Measurements from ENCODE around the gene TFCP2L1. TPM values are rescaled to one million over a fixed set of nuclear protein-coding genes. Genes with fewer than 3 reads are reported as not detected.
"Not testable (repeated sequence)": the region's sequence is repeated elsewhere in the genome, so short reads cannot be mapped to it uniquely, and the experiment has no call there.

TFCP2L1 gene
- total RNA-seq, 4 donors from 2014 or later = 0.39 to 1.6 (median 0.46) TPM

DNA sequence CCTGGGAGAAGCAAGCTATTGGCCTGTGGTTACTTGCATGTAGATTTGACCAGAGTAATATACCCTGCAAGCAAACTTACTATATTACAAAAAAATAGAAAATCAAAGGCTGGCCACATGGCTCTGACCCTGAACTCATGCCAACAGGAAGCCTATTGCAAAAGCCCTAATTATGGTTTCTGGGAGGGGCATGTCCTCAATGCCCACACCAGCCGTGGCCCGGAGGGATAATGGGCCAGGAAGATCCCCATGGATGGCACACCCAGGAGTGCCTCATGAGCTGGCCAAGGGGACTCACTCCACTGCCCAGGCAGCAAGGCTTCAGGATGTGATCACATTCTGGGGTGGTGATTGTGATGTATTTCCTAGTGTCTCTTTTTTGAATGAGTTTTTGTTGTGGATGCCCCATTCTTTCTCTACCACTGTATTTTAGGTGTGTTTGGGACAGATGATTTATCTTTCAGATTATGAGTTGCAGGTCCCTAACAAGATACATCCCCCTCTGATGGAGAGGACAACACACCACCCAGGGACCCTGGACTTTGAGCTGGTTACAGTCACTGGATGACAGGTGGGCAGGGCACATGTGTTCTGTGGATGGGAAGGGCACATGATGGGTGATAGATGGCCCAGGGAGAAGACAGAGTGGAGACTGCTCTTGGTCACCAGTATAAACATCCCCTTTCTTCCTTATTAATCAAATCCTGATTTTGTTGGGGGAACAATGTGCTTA is 18.7 kb upstream of the TFCP2L1 start:
- no peak for DNase-seq (ENCODE audit: extremely low spot score)
- Histone ChIP-seq H3K27ac (replicated peaks in 1 of 4) (no peak overlapping the region), H3K27me3 (peaks cover 0 to 37% (median 0%) of the 10 kb centered on the region in 4 donors), H3K4me3 (no peak overlapping the region), H3K36me3 (no peaks in the 10 kb centered on the region), H3K9me3 (no peaks in the 10 kb centered on the region), H3K4me1 (no peaks in the 10 kb centered on the region)
- intact Hi-C loops (cut with DNase I) = no loop called here
- TF ChIP-seq POLR2A (IDR thresholded peaks at IDR 0.05; ENCODE audit: low read depth) = no peak
- TF ChIP-seq POLR2AphosphoS5 (IDR thresholded peaks at IDR 0.05) = no peak
- TF ChIP-seq, protein P1, sequence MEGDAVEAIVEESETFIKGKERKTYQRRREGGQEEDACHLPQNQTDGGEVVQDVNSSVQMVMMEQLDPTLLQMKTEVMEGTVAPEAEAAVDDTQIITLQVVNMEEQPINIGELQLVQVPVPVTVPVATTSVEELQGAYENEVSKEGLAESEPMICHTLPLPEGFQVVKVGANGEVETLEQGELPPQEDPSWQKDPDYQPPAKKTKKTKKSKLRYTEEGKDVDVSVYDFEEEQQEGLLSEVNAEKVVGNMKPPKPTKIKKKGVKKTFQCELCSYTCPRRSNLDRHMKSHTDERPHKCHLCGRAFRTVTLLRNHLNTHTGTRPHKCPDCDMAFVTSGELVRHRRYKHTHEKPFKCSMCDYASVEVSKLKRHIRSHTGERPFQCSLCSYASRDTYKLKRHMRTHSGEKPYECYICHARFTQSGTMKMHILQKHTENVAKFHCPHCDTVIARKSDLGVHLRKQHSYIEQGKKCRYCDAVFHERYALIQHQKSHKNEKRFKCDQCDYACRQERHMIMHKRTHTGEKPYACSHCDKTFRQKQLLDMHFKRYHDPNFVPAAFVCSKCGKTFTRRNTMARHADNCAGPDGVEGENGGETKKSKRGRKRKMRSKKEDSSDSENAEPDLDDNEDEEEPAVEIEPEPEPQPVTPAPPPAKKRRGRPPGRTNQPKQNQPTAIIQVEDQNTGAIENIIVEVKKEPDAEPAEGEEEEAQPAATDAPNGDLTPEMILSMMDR (IDR thresholded peaks at IDR 0.05) = no peak
- no peak for TF ChIP-seq EP300 (IDR thresholded peaks at IDR 0.05)
- WGBS = 48% methylated on average over 2 of the region's 2 CpGs

DNA sequence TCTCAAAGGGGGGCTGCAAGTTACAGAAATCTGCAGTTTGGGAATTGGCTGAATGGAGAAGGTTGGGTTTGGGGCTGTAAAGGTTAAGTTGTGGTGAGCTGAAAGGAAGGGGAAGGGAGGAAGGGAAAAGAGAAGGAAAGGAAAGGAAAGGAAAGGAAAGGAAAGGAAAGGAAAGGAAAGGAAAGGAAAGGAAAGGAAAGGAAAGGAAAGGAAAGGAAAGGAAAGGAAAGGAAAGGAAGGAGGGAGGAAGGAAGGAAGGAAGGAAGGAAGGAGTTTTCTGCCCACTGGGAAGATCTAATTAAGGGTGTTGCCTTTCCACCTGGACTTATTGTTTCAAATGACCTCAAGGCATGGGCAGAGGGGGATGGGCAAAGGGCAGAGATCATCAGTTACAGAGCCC is 16.2 kb upstream of the TFCP2L1 start:
- H3K4me1 ChIP-seq; DNase-seq (ENCODE audit: extremely low spot score); H3K9me3 ChIP-seq; H3K27ac ChIP-seq (replicated peaks in 1 of 4); H3K4me3 ChIP-seq; intact Hi-C loops (cut with DNase I); H3K36me3 ChIP-seq: not testable (repeated sequence)
- H3K27me3 ChIP-seq = peaks cover 0 to 32% (median 0%) of the 10 kb centered on the region in 4 donors

DNA sequence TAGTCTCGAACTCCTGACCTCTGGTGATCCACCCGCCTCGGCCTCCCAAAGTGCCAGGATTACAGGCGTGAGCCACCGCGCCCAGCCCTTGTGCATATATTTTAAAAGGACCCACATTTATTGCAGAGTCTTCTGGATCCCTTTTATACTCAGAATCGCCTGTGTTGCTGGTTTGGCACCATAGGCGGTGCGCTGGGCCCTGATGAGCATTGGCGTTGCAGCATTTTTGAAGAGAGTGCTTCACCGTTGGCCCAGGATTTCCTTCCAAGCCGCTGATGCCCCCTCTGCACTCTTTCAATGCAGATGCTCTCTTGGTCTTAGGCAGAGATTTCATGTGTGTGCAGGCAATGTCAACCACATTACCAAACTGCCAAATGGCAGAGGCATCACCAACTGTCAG is 13.5 kb upstream of the TFCP2L1 start:
- DNase-seq (ENCODE audit: extremely low spot score) = no peak
- H3K4me3 ChIP-seq = no peak overlapping the region
- H3K27ac ChIP-seq (replicated peaks in 1 of 4) = no peak overlapping the region
- TF ChIP-seq EP300 (IDR thresholded peaks at IDR 0.05) (no peak), POLR2A (IDR thresholded peaks at IDR 0.05; ENCODE audit: low read depth) (no peak), POLR2AphosphoS5 (IDR thresholded peaks at IDR 0.05) (no peak)
- TF ChIP-seq, protein P1 (IDR thresholded peaks at IDR 0.05) = no peak
- WGBS = 95% methylated on average over 11 of the region's 12 CpGs
- no peaks in the 10 kb centered on the region for H3K4me1 ChIP-seq
- intact Hi-C loops (cut with DNase I) = no loop called here
- peaks cover 0 to 22% (median 0%) of the 10 kb centered on the region in 4 donors for H3K27me3 ChIP-seq
- H3K36me3 ChIP-seq = no peaks in the 10 kb centered on the region
- no peaks in the 10 kb centered on the region for H3K9me3 ChIP-seq

DNA sequence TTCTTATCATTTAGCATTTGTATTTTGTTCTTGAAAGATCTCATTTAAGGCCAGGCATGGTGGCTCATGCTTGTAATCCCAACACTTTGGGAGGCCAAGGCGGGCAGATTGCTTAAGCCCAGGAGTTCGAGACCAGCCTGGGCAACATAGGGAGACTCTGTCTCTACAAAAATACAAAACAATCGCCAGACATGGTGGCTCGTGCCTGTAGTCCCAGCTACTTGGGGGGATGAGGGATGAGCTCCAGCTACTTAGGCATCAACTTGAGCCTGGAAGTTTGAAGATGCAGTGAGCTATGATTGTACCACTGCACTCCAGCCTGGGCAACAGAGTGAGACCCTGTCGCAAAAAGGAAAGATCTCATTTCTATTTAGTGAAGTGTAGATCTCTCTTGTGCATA is 12.9 kb upstream of the TFCP2L1 start:
- intact Hi-C loops (cut with DNase I); H3K36me3 ChIP-seq; H3K9me3 ChIP-seq; H3K27ac ChIP-seq (replicated peaks in 1 of 4); H3K4me3 ChIP-seq; H3K4me1 ChIP-seq; DNase-seq (ENCODE audit: extremely low spot score): not testable (repeated sequence)
- 95% methylated on average over 5 of the region's 5 CpGs for WGBS
- H3K27me3 ChIP-seq = peaks cover 0 to 22% (median 0%) of the 10 kb centered on the region in 4 donors

DNA sequence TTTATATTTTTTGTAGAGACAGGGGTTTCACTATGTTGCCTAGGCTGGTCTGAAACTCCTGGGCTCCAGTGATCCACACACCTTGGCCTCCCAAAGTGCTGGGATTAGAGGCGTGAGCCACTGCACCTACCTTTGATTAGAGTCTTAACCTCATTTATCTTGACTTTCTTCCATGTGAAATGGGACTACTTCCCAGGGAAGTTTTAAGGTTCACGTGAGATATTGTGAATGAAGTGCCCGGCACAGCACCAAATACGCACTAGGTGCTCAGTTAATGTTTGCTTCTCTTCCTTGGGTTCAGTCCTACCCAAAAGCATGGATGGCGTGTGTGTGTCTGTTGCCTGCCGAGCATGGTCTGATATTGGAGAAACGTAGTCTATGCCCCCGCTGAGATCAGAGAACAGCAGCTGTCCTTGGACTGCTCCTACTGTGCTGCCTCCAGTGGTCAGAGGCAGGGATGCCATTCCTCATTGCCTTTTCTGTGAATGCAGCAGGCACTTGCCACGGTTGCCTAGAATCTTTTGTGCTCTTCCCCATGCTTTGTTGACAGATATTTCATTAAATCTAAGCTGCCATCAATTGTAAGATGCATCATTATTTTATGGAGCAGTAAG is 12.3 kb upstream of the TFCP2L1 start:
- no peak for DNase-seq (ENCODE audit: extremely low spot score)
- WGBS = 51% methylated on average over 9 of the region's 9 CpGs
- Histone ChIP-seq H3K9me3 (no peaks in the 10 kb centered on the region), H3K27ac (replicated peaks in 1 of 4) (no peak overlapping the region), H3K27me3 (peaks cover 0 to 17% (median 0%) of the 10 kb centered on the region in 4 donors), H3K4me3 (no peak overlapping the region), H3K4me1 (no peaks in the 10 kb centered on the region), H3K36me3 (no peaks in the 10 kb centered on the region)
- TF ChIP-seq, protein P1 (IDR thresholded peaks at IDR 0.05) = peak in 2 of 3 experiments; percentile 18 to 43
- no peak for TF ChIP-seq POLR2AphosphoS5 (IDR thresholded peaks at IDR 0.05)
- intact Hi-C loops (cut with DNase I) = no loop called here

Measured in esophagus muscularis mucosa (tissue), 4 donors.